Breast epithelium (tissue), 4 donors: Measurements from ENCODE around the gene GCNT3. TPM values are rescaled to one million over a fixed set of nuclear protein-coding genes. Genes with fewer than 3 reads are reported as not detected.

Experiments
- DNase-seq, 2 donors: peaks; one replicate each; pipeline ENCODE4 v3.0.0-alpha.2; 2019; ENCODE audit warnings: low spot score in 2 of 2
- H3K27ac ChIP-seq, 2 donors: fragments of 200-600 bp; sonication (generic) in 1 of 2; one replicate each; pipeline ENCODE4 v1.5.1; 2016 to 2019; ENCODE audit warnings: mild to moderate bottlenecking in 1 of 2
- H3K27me3 ChIP-seq, 2 donors: fragments of 200-600 bp; sonication (generic) in 1 of 2; one replicate each; pipeline versions ENCODE4 v1.5.1 to v1.6.0; 2017 to 2019; ENCODE audit warnings: control low read depth in 1 of 2, mild to moderate bottlenecking in 1 of 2
- H3K36me3 ChIP-seq: fragments of 200-600 bp; one replicate; pipeline ENCODE4 v1.5.1; 2019
- H3K4me1 ChIP-seq, 2 donors: fragments of 200-600 bp; sonication (generic); one replicate each; pipeline ENCODE4 v1.5.1; 2016 to 2019; ENCODE audit warnings: control low read depth in 1 of 2
- H3K4me3 ChIP-seq, 3 donors: fragments of 200-600 bp; sonication (generic); 1 replicate in 2 of 3; 2 replicates in 1 of 3; pipeline ENCODE4 v1.5.1; 2016 to 2019; ENCODE audit warnings: mild to moderate bottlenecking in 3 of 3, moderate library complexity in 2 of 3
- H3K9me3 ChIP-seq, 2 donors: fragments of 200-600 bp; sonication (generic) in 1 of 2; one replicate each; pipeline ENCODE4 v1.5.1; 2016 to 2019; ENCODE audit warnings: control low read depth in 1 of 2
- POLR2A ChIP-seq: fragments of 450-650 bp; IDR thresholded peaks from one replicate; pipeline ENCODE4 v1.6.1; 2016; ENCODE audit warnings: antibody characterized with exemption, mild to moderate bottlenecking, moderate library complexity
- POLR2AphosphoS5 ChIP-seq, 3 donors: sonication (generic); formaldehyde crosslinking; IDR thresholded peaks; one replicate each; pipeline ENCODE4 v1.6.1; 2017; ENCODE audit warnings: antibody characterized with exemption in 3 of 3
- intact Hi-C: fragments of 100-400 bp; cut with DNase I; formaldehyde crosslinking; loops from one replicate; pipeline ENCODE4 v1.15.1; 2023; ENCODE audit warnings: low total_unique reads
- total RNA-seq, 3 donors: library from RNA; depleted of rRNA; stranded (reverse); fragments of >200 nt; gene quantifications; one replicate each; pipeline ENCODE4 v1.1.0, GENCODE V29; 2016
- TF ChIP-seq, protein P1 (sequence below), 3 donors: fragments of 450-650 bp; IDR thresholded peaks; one replicate each; pipeline ENCODE4 v1.5.1; 2016 to 2017; ENCODE audit warnings: antibody characterized with exemption in 3 of 3, mild to moderate bottlenecking in 3 of 3, moderate library complexity in 3 of 3

Gene GCNT3
- total RNA-seq, 3 donors from 2014 or later = 5.2 TPM; not detected in 2

DNA sequence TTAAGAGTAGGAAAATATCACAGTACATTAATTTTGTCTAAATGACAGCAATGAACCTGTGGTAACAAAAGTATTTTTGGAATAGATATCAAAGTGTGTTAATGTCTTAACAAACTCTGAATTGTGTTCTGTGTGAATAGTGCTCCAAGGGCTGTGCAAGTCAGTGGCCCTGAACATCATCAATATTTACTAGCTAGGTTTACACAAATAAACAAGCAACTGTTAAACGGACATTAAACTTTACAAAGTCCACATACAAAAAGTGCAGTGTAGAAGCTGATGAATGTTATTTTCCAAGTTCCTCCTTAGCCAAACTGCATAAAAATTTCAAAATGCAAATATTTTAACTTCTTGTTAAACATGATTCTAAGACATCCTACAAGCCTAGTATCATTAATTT lies 47.8 kb downstream of the GCNT3 start:
- Histone ChIP-seq H3K4me3 (no peak overlapping the region), H3K4me1 (peaks cover 0 to 6% of the 10 kb centered on the region in 2 donors), H3K27me3 (no peaks in the 10 kb centered on the region), H3K27ac (no peak overlapping the region), H3K9me3 (no peaks in the 10 kb centered on the region), H3K36me3 (no peaks in the 10 kb centered on the region)
- DNase-seq = no peak
- TF ChIP-seq, protein P1, sequence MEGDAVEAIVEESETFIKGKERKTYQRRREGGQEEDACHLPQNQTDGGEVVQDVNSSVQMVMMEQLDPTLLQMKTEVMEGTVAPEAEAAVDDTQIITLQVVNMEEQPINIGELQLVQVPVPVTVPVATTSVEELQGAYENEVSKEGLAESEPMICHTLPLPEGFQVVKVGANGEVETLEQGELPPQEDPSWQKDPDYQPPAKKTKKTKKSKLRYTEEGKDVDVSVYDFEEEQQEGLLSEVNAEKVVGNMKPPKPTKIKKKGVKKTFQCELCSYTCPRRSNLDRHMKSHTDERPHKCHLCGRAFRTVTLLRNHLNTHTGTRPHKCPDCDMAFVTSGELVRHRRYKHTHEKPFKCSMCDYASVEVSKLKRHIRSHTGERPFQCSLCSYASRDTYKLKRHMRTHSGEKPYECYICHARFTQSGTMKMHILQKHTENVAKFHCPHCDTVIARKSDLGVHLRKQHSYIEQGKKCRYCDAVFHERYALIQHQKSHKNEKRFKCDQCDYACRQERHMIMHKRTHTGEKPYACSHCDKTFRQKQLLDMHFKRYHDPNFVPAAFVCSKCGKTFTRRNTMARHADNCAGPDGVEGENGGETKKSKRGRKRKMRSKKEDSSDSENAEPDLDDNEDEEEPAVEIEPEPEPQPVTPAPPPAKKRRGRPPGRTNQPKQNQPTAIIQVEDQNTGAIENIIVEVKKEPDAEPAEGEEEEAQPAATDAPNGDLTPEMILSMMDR (IDR thresholded peaks at IDR 0.05) = no peak
- TF ChIP-seq POLR2AphosphoS5 (IDR thresholded peaks at IDR 0.05) = no peak
- intact Hi-C loops = no loop called here

DNA sequence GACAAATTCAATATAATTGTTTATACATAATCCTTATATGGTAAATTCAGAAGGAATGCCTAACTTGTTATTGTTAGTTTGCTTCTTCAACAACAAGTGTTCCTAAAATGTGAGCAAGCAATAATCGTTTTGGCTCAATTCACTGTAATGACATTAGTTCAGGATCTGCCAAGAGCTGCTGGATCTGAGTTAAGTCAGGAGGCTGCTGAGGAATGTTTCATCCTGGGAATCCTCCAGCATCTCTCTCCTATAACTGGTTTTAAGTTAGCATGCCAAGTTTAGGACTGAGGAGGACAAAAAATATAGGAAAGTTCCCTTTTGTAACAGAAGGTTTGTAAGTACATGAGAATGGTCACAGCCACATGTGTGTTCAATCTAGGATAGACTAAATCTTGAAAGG lies 50.7 kb downstream of the GCNT3 start:
- Histone ChIP-seq H3K27ac (no peak overlapping the region), H3K36me3 (no peaks in the 10 kb centered on the region), H3K27me3 (no peaks in the 10 kb centered on the region), H3K4me3 (no peak overlapping the region), H3K9me3 (no peaks in the 10 kb centered on the region), H3K4me1 (no peaks in the 10 kb centered on the region)
- DNase-seq = no peak
- intact Hi-C loops = no loop called here
- TF ChIP-seq POLR2A (no peak), POLR2AphosphoS5 (IDR thresholded peaks at IDR 0.05) (no peak)
- TF ChIP-seq, protein P1 (IDR thresholded peaks at IDR 0.05) = no peak

DNA sequence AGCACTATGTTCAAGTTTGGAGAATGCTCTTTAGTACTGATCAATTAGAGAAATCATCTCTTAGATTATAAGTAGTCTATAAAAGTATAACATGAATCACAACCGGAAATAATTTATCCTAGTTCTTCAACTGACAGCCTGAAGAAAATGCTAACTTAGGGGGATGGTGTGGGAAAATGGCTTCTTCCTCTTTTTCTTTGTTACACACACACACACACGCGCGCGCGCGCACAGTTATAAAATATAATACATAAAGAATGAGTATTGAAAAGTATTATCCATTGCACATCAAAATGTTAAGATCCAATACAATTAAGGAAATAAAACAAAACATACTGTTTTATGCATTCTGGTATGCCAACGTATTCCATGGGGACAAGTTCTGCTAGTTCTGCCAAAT lies 57.0 kb downstream of the GCNT3 start:
- Histone ChIP-seq H3K4me1 (no peaks in the 10 kb centered on the region), H3K27ac (no peak overlapping the region), H3K27me3 (no peaks in the 10 kb centered on the region), H3K9me3 (no peaks in the 10 kb centered on the region), H3K36me3 (peaks cover 7% of the 10 kb centered on the region), H3K4me3 (no peak overlapping the region)
- intact Hi-C loops = no loop called here
- DNase-seq = no peak
- TF ChIP-seq, protein P1 (IDR thresholded peaks at IDR 0.05) = no peak
- TF ChIP-seq POLR2AphosphoS5 (IDR thresholded peaks at IDR 0.05) (no peak), POLR2A (no peak)

Other genes with a start within 250 kb of the GCNT3 start
- 10 to 100 TPM; 51.5 to 76.1 (median 68.6) TPM for gene MYO1E, start 238.9 kb upstream of the GCNT3 start, total RNA-seq
- gene FAM81A, start 173.6 kb upstream of the GCNT3 start, total RNA-seq = 1 to 10 TPM in 2 of 3 donors, not detected in 1; 1.2 to 2.3 TPM
- gene GTF2A2, start 45.7 kb downstream of the GCNT3 start, total RNA-seq = 10 to 100 TPM; 20.3 to 40.7 (median 36.1) TPM
- gene BNIP2, start 77.5 kb downstream of the GCNT3 start, total RNA-seq = 100 to 1,000 TPM; 167 TPM